Measurements from ENCODE around the gene OLFM1.
"Not testable (repeated sequence)": the region's sequence is repeated elsewhere in the genome, so short reads cannot be mapped to it uniquely, and the experiment has no call there.

The OLFM1 gene

DNA sequence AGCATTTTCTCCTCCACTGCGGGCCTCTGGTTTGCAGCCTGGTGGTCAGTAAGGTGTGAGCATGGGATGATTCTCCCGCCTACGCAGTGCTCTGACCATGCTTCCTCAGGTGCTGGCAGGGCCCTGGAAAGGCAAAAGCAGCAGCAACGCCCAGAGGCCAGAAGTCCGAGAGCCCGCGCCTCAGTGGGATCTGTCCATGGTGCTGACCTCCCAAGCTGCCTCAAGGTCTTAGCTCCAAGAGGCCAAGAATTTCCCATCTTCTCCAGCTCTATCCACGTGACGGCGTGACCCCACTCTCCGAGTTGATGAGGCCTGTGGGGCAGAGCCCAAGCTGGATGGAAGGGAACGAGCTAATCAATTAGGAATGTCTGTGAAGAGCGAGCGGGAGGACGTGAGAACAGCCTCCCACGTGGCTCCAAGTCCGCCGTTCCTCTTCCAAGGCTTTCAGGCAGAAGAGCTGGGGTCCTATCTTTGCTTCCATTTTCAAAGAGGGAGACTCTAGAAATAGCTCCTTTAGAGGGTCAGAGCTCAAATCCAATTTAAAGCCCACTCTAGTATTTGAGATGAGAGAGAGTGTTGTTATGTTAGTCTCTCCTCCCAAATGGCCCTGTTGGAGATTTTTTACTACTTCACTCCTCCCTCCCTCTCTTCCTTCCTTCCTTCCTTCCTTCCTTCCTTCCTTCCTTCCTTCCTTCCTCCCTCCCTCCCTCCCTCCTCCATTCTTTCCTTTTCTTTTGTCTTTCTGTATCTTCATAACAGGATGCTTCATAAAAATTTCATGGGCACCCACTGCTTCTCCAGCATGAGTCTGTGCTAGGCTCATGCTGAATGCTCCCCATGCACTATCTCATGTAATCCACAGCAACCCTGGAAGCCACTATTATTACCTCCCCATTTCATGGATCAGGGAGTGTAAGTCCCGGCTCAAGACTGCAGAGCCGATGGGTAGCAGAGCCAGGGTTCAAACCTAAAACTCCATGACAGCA, 69.3 kb downstream of the OLFM1 start:
- DNase-seq: peak; percentile 22

DNA sequence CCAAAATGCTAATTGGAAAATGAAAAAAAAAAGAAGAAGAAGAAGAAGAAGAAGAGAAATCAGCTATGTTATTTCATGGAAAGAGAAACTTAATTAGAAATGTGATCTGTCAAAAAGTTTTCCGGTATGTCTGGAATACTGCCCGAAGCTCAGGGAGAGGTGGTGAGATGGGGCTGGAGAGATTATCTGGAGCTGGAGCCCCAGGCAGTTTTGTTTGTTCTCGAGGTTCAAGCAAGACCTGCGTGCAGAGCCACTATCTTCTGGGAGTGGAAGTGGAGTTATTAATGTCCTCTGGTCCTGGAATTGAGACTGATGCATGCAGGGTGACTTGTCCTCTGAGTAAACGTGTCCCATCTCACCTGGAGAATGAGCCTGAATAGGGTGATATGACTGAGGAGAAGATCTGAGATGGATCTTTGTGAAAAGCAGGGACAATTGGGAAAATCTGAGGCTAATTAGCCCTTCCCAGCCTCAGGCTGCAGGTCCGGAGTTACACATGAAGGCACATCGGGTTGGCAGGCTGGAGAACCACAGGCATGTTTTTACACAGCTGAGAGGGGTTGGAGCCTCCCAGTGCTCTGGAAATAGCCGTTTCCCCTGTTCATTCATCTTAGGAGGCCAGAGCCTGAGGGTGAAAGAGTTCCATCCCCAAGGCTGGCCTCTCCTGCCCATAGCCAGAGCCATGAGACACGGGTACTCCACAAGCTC, 70.5 kb downstream of the OLFM1 start:
- no peak for DNase-seq

DNA sequence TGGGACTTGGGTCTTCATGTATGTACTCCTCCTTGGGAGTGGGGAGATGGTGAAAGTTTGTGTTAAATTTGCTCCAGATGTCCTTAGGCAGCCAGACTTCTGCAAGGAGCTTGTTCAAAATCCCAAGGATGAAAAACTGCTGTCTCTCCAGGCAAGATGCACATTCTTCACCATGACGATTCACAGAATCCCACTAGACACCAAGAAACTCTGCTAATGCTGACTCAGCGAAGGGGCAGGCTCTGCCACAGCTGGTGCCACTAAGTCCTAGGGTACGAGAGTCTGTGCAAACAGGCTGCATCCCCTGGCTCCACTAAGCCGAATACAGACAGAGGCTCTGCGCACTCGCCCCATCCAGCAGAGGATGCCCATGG, 71.1 kb downstream of the OLFM1 start:
- no peak for DNase-seq

DNA sequence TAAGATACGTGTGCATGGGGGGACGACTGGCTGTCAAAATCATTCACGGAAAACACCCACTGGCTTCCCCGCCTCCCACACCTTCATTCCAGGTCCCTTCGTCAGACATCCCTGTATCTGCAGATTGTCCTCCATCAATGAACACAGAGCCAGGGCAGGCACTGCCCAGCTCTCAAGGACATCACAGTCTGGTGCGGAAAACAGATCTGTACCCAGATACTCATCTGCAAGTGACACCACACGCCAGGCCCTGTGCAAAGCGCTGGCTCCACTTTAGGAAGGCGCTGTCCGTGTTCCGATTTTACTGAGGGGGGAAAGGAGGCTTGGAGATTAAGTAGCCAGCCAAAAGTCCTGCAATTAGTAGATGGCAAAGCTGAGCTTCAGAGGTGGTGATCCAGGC, 72.3 kb downstream of the OLFM1 start:
- no peak for DNase-seq

DNA sequence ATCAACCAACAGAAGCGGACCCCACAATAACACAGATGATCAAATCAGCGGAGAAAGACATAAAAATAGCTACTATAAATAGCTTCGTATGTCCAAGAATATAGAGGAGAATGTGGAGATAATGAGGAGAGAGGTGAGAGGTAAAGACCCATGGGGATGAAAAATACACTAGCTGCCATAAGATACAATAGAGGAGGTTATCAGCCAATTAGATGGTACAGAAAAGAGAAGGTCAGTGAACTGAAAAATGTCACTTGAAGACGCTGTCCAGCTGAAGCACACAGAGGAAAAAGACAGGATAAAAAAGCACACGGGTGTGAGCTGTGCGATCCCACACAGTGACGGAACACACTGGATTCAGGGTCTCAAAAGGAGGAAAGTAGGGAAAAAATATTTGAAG, 73.4 kb downstream of the OLFM1 start:
- no peak for DNase-seq

DNA sequence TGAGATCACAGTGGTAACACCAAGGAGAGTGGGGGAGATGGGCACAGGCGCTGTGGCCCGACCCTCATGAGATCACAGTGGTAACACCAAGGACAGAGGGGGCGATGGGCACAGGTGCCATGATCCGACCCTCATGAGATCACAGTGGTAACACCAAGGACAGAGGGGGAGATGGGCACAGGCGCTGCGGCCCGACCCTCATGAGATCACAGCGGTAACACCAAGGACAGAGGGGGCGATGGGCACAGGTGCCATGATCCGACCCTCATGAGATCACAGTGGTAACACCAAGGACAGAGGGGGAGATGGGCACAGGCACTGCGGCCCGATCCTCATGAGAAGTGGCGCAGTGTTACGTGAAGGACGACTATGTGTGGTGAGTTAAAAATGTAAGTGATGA, 75.1 kb downstream of the OLFM1 start:
- DNase-seq: not testable (repeated sequence)

DNA sequence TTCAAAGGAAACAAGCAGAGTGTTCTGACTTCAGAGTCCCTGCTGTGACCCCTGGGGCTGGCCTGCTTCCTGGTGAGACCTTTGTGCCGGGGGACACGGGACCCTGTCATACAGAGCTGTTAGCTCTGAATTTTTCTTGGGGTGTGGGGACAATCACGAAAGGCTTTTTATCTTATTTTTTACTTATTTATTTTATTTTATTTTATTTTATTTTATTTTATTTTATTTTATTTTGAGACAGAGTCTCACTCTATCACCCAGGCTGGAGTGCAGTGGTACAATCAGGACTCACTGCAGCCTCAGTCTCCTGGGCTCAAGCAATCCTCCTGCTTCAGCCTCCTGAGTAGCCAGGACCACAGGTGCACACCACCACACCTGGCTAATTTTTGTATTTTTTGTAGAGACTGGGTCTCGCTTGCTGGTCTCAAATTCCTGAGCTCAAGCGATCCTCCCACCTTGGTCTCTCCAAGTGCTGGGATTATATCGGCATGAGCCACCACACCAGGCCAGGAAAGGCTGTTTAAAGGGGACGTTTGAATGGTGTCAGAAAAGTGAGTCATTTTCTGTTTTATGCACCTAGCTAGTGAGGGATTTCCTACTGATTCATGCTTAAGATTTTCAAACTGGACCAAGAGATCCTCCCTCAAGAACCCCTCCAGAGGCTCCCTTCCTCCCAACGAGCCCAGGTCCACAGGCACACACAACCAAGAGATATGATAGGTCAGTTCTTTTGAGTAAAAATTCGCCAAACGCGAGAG, 75.7 kb downstream of the OLFM1 start:
- DNase-seq: no peak

DNA sequence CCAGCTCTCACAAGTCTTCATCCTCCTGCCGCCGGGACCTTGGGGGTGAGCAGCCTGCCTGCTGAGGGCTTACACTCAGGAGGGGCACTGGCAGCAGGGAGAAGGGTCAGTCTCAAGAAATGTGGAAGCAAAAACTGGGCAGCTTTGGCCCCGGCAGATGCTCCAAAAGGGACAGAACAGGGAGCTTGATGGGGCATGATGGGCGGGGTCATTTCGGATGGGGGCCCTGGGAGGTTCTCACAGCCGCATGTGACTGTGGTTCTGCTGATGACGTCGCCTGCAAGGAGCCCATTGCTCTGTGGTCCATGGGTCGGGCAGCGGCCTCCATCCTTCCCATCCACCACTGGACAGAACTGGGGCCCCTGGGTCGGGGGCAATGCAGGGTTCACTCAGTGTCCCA, 76.6 kb downstream of the OLFM1 start:
- no peak for DNase-seq

DNA sequence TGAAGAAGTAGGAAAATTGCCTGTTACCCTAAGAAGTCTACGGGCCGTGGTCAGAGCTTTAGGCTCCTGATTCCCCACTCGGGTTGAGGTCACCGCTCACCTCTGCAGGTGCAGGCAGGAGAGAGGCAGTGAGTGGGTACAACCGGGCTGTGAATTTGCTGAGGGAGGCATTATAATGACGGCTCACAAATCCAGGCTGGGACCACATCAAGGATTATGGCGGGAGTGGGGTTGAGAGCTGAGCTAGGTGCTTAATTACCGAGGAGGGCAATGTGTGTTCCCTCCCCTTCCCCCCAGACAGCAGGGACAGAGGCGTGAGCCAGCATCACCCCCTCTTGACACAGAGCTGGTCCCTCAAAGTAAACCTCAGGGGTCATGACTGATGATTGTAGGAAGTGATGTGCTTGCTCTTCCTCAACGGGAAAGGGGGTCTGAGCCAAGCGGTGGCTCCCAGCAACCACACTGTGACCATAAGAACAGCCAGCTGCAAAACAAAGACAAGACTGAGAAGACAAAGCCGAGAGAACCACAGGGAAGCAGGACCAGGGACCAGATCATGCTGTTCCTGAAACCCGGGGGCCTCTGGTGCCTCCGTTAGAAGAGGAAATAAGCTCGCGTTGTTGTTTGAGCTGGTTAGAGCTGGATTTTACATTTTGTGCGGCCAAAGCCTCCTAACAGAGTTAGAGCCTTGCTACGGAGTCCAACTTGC, 77.7 kb downstream of the OLFM1 start:
- no peak for DNase-seq

DNA sequence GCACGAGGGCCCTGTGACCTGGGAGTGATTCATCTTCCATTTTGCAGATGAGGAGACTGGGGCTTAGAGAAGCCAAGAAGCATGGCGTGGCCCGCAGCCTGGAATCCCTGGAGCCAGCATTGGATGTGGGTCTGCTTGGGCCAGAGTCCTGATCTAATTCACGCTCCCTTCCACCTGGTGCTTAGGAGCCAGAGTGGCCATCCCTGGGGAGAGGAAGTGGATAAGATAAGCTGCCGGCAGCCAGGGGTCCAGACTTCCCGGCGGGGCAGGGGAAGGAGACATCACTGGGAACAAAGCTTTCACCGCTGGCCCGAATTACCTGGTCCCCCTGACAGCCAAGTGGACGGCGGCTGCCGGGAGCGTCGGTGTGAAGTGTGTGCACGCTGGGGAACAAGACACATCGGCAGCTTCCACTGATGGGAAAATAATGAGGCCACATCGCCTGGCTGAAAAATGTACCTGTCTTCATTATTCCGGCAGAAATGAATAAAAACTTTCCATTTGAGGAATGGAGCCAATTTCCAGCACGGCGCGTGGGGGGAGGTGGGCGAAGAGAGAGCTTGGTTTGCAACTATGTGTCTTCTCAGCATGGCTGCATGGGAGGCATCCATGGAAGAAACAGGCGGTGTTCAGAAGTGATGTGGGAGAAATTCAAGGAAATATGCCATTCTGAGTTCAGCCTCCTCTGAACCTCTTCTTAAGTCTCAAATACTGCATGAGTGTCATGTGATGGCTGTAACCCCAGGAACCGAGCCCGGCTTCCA, 78.5 kb downstream of the OLFM1 start:
- DNase-seq: no peak

DNA sequence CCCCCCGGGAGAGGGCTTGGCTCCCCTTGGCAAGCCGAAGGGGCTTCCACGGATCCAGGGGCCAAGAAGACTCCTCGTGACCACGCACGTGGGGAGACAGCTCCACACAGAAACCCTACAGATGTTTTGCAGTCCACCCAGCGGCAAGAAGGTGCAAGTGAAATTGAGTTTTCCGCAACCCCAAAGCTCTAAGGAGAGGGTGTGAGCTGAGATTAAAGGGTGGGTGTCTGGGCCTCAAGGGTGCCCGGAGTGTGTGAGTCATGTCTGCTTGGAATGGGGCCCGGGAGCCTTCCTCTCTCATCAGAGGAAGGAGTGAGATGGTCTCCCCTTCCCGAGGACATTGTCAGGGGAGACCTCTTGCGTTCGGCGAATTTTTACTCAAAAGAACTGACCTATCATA, 79.1 kb downstream of the OLFM1 start:
- DNase-seq: no peak

DNA sequence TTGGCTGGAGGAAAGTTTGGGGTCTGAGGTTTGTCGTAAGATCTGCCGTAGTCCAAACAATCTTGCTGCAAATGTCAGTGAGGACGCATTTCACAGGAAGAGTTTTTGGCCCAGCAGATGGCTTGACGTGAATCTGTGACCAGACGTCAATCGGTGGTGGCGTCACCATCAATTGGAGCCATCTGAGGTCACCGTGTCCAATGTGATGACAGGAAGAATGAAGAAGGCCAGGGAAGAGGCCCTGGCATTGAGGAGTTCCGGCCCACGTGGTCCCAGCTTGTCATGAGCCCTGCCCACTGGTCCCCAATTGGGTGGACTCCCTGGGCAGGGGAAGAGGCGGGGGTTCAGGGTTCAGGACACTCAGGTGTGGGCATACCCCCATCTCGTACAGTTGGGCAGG, 79.9 kb downstream of the OLFM1 start:
- no peak for DNase-seq

DNA sequence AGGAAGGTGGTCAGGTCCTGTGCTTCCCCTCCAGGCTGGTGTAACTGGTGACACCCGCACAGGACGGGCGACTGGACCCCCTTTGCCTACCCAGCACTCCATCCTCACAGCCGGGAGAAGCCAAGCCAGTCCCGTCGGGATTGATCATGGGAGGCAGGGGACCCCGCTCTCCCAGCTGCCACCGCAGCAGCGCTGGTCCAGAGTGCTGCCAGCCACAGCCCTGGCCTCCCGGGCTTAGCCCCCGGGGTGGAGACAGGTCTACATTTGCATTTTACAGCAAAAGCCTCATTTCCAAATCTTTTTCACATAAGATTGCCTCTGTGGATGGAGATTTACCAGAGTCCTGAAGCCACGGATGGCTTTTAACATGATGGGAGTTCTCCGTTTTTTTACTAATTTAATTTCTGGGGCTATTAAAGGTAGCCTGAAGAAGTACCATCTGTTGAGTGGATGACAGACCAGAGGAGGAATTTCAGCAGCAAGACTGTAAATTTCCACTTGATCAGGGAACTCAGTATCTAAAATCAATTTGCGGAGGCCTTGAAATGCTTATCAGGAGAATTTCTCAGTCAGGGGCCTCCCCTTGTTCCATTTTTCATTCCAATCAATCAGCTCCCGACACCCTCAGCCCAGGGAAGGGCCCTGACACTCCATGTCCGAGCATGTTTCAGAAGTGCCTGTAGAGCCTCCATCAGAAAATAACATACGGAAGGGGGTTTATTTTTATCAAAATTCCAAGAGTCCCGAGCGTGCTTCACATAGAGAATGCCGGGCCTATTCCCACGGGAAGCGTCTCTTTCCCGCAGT, 80.6 kb downstream of the OLFM1 start:
- DNase-seq: no peak

DNA sequence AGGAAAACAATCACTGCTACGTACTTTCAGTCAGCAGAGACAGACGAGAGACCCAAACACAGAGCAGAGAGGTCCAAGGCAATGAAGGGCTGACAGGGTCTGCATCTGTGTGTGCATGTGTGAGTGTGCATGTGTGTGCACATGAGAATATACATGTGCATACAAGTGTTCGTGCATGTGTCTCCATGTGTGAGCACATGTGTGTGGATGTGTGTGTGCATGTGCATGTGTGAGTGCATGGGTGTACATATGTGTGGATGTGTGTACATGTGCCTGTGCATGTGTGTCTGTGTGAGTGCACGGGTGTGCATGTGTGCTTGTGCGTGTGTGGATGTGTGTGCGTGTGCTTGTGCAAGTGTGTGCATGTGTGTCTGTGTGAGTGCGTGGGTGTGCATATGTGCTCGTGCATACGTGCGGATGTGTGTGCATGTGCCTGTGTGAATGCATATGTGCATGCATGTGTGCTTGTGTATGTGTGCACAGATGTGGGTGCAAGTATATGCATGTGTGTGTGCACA, 82.3 kb downstream of the OLFM1 start:
- DNase-seq: no peak

DNA sequence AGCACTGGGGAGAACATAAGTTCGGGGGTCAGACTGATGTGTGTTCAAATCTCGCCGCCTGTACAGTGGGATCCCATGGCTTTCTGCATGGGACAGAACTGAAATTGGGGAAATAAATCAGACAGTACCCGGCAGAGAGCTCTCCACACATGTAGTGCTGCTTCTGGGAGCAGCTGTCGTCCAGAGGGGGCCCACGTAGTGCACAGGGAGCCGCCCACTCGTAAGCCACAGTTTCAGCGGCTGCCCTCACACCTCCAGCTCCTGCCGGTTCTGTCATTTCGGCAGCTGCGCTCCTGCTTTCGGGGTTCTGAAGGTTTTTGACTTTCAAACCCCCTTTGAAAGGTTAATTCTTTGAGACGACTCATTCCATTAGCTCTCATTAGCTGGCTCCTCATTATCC, 83.1 kb downstream of the OLFM1 start:
- no peak for DNase-seq
